ENCODE data around the gene MAP3K12. TPM values are rescaled to one million over a fixed set of nuclear protein-coding genes. Genes with fewer than 3 reads are reported as not detected.

The MAP3K12 gene
- total RNA-seq, 2 donors from 2014 or later: 5.5 to 8.1 TPM

GRCh38 chr12:53476769-53477209, 22.5 kb downstream of the MAP3K12 start:
- Histone ChIP-seq H3K27ac (ENCODE audit: low read depth, low read length) (no peak overlapping the region), H3K27me3 (ENCODE audit: control insufficient read depth, insufficient read depth, low read length, poor library complexity, severe bottlenecking) (no peaks in the 10 kb centered on the region), H3K36me3 (ENCODE audit: control insufficient read depth, insufficient read depth, low read length) (peaks cover 96% of the 10 kb centered on the region), H3K9me3 (ENCODE audit: control insufficient read depth, low read length) (no peaks in the 10 kb centered on the region), H3K4me3 (ENCODE audit: low read length) (no peak overlapping the region), H3K4me1 (ENCODE audit: control insufficient read depth, insufficient read depth, low read length) (peaks cover 38% of the 10 kb centered on the region), H3K9ac (ENCODE audit: extremely low read depth, low read length, poor library complexity, severe bottlenecking) (no peak overlapping the region)
- TF ChIP-seq CTCF (conservative IDR thresholded peaks at IDR 0.05): peak; percentile 69
- Mint-ChIP-seq H3K27ac (peak overlapping the region; percentile 87), H3K4me3 (no peak overlapping the region), H3K9me3 (no peaks in the 10 kb centered on the region), H3K27me3 (ENCODE audit: insufficient read depth) (no peaks in the 10 kb centered on the region), H3K4me1 (peaks cover 60% of the 10 kb centered on the region), H3K36me3 (ENCODE audit: low read depth) (peaks cover 84% of the 10 kb centered on the region)
- peak; percentile 70 for DNase-seq
- WGBS, 2 experiments (ENCODE audit: insufficient coverage in 1 of 2, insufficient read length in 1 of 2): 80 to 85% methylated on average over 2 of the region's 2 CpGs

GRCh38 chr12:53474819-53475218, 24.4 kb downstream of the MAP3K12 start:
- peak overlapping the region; percentile 86 for H3K27ac Mint-ChIP-seq
- H3K36me3 Mint-ChIP-seq (ENCODE audit: low read depth): peaks cover 87% of the 10 kb centered on the region
- Histone ChIP-seq H3K27ac (ENCODE audit: low read depth, low read length) (no peak overlapping the region), H3K4me1 (ENCODE audit: control insufficient read depth, insufficient read depth, low read length) (peaks cover 35% of the 10 kb centered on the region), H3K36me3 (ENCODE audit: control insufficient read depth, insufficient read depth, low read length) (peaks cover 97% of the 10 kb centered on the region), H3K9me3 (ENCODE audit: control insufficient read depth, low read length) (no peaks in the 10 kb centered on the region), H3K9ac (ENCODE audit: extremely low read depth, low read length, poor library complexity, severe bottlenecking) (no peak overlapping the region), H3K4me3 (ENCODE audit: low read length) (no peak overlapping the region), H3K27me3 (ENCODE audit: control insufficient read depth, insufficient read depth, low read length, poor library complexity, severe bottlenecking) (no peaks in the 10 kb centered on the region)
- H3K9me3 Mint-ChIP-seq: no peaks in the 10 kb centered on the region
- H3K4me1 Mint-ChIP-seq: peaks cover 57% of the 10 kb centered on the region
- WGBS, 2 experiments (ENCODE audit: insufficient coverage in 1 of 2, insufficient read length in 1 of 2): 94 to 98% methylated on average over 6 to 13 of the region's 13 CpGs
- TF ChIP-seq CTCF (conservative IDR thresholded peaks at IDR 0.05): no peak
- H3K4me3 Mint-ChIP-seq: no peak overlapping the region
- peak; percentile 52 for DNase-seq
- H3K27me3 Mint-ChIP-seq (ENCODE audit: insufficient read depth): no peaks in the 10 kb centered on the region

GRCh38 chr12:53474077-53474476, 25.2 kb downstream of the MAP3K12 start:
- TF ChIP-seq CTCF (conservative IDR thresholded peaks at IDR 0.05): no peak
- Histone ChIP-seq H3K27me3 (ENCODE audit: control insufficient read depth, insufficient read depth, low read length, poor library complexity, severe bottlenecking) (no peaks in the 10 kb centered on the region), H3K27ac (ENCODE audit: low read depth, low read length) (no peak overlapping the region), H3K9me3 (ENCODE audit: control insufficient read depth, low read length) (no peaks in the 10 kb centered on the region), H3K9ac (ENCODE audit: extremely low read depth, low read length, poor library complexity, severe bottlenecking) (no peak overlapping the region), H3K36me3 (ENCODE audit: control insufficient read depth, insufficient read depth, low read length) (peaks cover 97% of the 10 kb centered on the region), H3K4me3 (ENCODE audit: low read length) (no peak overlapping the region), H3K4me1 (ENCODE audit: control insufficient read depth, insufficient read depth, low read length) (peaks cover 31% of the 10 kb centered on the region)
- no peaks in the 10 kb centered on the region for H3K9me3 Mint-ChIP-seq
- peak overlapping the region; percentile 86 for H3K27ac Mint-ChIP-seq
- no peak overlapping the region for H3K4me3 Mint-ChIP-seq
- peaks cover 86% of the 10 kb centered on the region for H3K36me3 Mint-ChIP-seq (ENCODE audit: low read depth)
- H3K27me3 Mint-ChIP-seq (ENCODE audit: insufficient read depth): no peaks in the 10 kb centered on the region
- no peak for DNase-seq
- 88 to 100% methylated on average over 1 to 2 of the region's 2 CpGs for WGBS, 2 experiments (ENCODE audit: insufficient coverage in 1 of 2, insufficient read length in 1 of 2)
- peaks cover 52% of the 10 kb centered on the region for H3K4me1 Mint-ChIP-seq
